K562 (cell line): Measurements from ENCODE around the gene NFATC4.

ENCODE experiments used
- ETS2 ChIP-seq: IDR thresholded peaks from 2 replicates; pipeline ENCODE4 v1.6.1; 2016; ENCODE audit warnings: borderline replicate concordance, missing genetic modification characterization, mild to moderate bottlenecking, moderate library complexity, missing compliant biosample characterization; ENCODE audit not compliant: poor library complexity, severe bottlenecking
- NBN ChIP-seq: fragments of 450-650 bp; IDR thresholded peaks from 2 replicates; pipeline ENCODE4 v1.6.1; 2016; ENCODE audit warnings: low read depth, mild to moderate bottlenecking
- OTX1 ChIP-seq: fragments of 450-650 bp; formaldehyde crosslinking; IDR thresholded peaks from 2 replicates; pipeline ENCODE4 v1.4.0; 2022; ENCODE audit warnings: mild to moderate bottlenecking
- PYGO2 ChIP-seq: fragments of 450-650 bp; IDR thresholded peaks from 2 replicates; pipeline ENCODE4 v1.6.1; 2016; ENCODE audit warnings: mild to moderate bottlenecking, missing genetic modification characterization, moderate library complexity, missing compliant biosample characterization
- SMAD1 ChIP-seq: fragments of 150-350 bp; IDR thresholded peaks from 2 replicates; pipeline ENCODE4 v1.6.1; 2014; ENCODE audit warnings: low read length, low read depth; ENCODE audit not compliant: partially characterized antibody
- SRSF9 ChIP-seq: fragments of 200-400 bp; formaldehyde crosslinking; IDR thresholded peaks from 2 replicates; pipeline ENCODE4 v1.6.1; 2017; ENCODE audit warnings: low read depth, low read length, borderline replicate concordance
- TBP ChIP-seq: optimal IDR thresholded peaks from 2 replicates; pipeline ENCODE3; 2011; ENCODE audit warnings: low read depth, low read length, improper control_type of control experiment
- ZNF24 ChIP-seq: fragments of 450-650 bp; IDR thresholded peaks from 2 replicates; pipeline ENCODE4 v1.6.1; 2016
- TF ChIP-seq, protein P1 (sequence below), 3 experiments: IDR thresholded peaks in 2 of 3; conservative IDR thresholded peaks in 1 of 3; 2 replicates each; pipeline ENCODE4 v1.5.1; 2011 to 2012; ENCODE audit warnings: low read length in 3 of 3, mild to moderate bottlenecking in 3 of 3, control low read depth in 2 of 3, improper control_type of control experiment in 1 of 3, inconsistent platforms in 1 of 3, low read depth in 1 of 3, mixed read lengths in 1 of 3, moderate library complexity in 1 of 3; ENCODE audit not compliant: insufficient read depth in 2 of 3
- TF ChIP-seq, protein P2 (sequence below): fragments of 150-350 bp; conservative IDR thresholded peaks from 2 replicates; pipeline ENCODE4 v1.6.1; 2014; ENCODE audit warnings: low read length

DNA sequence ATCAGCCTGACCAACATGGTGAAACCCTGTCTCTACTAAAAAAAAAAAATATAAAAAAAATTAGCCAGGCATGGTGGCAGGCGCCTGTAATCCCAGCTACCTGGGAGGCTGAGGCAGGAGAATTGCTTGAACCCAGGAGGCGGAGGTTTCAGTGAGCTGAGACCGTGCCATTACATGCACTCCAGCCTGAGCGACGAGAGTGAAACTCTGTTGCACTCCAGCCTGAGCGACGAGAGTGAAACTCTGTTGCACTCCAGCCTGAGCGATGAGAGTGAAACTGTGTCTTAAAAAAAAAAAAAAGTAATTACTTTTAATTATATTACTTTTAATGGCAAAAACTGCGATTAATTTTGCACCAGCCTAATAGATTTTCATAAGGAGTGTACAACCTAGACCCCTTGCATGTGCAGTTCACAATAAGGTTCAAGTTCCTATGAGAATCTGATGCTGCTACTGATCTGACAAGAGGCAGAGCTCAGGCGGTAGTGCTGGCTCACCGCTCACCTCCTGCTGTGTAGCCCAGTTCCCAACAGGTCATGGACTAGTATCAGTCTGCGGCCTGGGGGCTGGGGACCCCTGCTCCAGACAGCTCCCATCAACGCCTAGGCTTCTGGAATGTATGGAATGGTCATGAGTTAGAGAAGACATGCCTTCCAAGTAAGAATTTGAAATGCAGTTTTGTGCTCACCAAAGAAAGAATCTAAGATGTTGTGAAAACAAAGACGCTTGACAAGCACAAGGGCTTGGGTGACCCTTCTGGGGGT is 46.6 kb upstream of the NFATC4 start:
- TF ChIP-seq, protein P1, sequence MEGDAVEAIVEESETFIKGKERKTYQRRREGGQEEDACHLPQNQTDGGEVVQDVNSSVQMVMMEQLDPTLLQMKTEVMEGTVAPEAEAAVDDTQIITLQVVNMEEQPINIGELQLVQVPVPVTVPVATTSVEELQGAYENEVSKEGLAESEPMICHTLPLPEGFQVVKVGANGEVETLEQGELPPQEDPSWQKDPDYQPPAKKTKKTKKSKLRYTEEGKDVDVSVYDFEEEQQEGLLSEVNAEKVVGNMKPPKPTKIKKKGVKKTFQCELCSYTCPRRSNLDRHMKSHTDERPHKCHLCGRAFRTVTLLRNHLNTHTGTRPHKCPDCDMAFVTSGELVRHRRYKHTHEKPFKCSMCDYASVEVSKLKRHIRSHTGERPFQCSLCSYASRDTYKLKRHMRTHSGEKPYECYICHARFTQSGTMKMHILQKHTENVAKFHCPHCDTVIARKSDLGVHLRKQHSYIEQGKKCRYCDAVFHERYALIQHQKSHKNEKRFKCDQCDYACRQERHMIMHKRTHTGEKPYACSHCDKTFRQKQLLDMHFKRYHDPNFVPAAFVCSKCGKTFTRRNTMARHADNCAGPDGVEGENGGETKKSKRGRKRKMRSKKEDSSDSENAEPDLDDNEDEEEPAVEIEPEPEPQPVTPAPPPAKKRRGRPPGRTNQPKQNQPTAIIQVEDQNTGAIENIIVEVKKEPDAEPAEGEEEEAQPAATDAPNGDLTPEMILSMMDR (IDR thresholded peaks at IDR 0.05 in 2 of 3, conservative IDR thresholded peaks at IDR 0.05 in 1 of 3; ENCODE audit: insufficient read depth in 2 of 3, low read depth in 1 of 3, low read length in 3 of 3) = no peak
- TF ChIP-seq, protein P2, sequence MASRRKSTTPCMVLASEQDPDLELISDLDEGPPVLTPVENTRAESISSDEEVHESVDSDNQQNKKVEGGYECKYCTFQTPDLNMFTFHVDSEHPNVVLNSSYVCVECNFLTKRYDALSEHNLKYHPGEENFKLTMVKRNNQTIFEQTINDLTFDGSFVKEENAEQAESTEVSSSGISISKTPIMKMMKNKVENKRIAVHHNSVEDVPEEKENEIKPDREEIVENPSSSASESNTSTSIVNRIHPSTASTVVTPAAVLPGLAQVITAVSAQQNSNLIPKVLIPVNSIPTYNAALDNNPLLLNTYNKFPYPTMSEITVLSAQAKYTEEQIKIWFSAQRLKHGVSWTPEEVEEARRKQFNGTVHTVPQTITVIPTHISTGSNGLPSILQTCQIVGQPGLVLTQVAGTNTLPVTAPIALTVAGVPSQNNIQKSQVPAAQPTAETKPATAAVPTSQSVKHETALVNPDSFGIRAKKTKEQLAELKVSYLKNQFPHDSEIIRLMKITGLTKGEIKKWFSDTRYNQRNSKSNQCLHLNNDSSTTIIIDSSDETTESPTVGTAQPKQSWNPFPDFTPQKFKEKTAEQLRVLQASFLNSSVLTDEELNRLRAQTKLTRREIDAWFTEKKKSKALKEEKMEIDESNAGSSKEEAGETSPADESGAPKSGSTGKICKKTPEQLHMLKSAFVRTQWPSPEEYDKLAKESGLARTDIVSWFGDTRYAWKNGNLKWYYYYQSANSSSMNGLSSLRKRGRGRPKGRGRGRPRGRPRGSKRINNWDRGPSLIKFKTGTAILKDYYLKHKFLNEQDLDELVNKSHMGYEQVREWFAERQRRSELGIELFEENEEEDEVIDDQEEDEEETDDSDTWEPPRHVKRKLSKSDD = no peak
- TF ChIP-seq TBP (no peak), PYGO2 (tag) (no peak), SMAD1 (no peak), ETS2 (no peak), ZNF24 (no peak), SRSF9 (no peak), NBN (no peak), OTX1 (no peak)
